Measurements from ENCODE around the gene MBOAT1.
A peak's percentile ranks its signal among the peaks of the same experiment; 100 is the strongest.

The MBOAT1 gene

GRCh38 chr6:20129290-20130088, 82.8 kb downstream of the MBOAT1 start:
- DNase-seq, result no peak

DNA sequence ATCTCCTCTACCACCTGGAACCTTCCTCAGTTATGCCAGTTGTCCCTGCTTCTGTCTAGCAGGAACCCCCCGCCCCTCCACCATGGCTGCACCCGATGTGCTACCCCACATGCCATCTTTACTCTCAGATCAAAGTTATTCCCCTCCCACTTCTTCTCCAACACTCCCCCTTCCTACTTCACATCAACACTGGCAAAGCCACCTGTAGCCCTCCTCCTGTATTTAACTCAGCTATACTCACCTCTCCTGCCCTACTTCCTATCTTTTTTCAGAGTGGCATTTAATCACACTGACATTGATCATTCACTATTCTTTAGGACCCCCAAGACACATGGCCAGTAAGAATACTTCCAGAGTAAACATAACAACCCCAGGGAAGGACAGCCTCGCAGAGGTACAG, 84.3 kb downstream of the MBOAT1 start:
- no peak for DNase-seq

DNA sequence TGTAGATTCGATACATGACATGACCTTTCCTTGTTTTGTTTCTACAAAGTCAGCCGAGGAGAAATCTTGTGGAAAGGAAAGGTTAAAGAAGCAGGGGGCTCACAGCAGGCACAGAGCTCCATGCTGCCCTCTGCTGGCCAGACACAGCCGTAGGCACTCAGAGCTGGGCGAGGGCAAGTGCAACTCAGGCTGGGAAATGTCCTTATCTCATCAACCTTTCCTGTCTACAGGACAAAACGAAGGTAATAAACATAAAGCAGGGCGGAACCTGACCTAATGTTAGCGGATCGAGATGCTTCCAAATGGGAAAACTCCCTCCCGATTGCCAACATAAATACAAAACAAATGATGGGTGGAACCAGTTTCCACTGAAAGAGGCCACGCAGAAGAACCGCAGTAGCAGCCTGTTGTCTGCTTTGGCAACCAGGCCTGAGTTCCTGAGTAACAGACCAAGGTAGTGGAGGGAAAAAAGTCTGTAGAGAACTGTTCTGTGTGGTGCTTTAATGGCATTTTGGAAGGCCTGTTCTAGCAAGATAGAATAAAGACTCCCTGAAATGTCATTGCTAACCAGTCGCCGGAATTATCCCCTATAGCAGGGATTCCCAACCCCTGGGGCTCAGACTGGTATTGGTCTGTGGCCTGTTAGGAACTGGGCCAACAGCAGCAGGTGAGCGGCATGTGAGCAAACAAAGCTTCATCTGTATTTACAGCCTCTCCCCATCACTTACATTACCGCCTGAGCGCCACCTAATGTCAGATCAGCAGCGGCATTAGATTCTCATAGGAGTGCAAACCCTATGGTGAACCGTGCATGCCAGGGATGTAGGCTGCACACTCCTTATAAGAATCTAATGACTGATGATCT, 85.2 kb downstream of the MBOAT1 start:
- DNase-seq, result peak; percentile 62 to 67

GRCh38 chr6:20126102-20126752, 86.0 kb downstream of the MBOAT1 start:
- no peak for DNase-seq

- DNase-seq, result no peak
These were observed 87.7 kb downstream of the MBOAT1 start for GRCh38 chr6:20124545-20124944.

DNA sequence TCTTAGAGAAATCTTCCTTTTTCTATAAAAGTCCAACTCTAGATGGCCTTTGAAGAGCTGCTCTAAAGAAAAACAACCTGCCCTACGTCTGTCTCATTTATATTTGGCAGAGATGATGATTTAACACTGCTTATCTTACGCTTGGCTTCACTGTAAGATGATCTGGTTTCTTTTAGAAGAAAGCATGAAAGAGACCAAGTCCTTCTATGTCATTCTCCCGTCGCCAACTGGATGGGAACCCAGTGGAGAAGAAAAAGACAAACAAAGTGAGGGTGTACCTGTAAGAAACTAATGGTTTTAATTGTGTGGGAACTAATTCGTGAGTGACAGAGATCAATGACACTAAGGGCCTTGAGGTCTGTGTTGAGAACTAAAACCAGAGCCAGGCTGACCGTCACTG, 92.8 kb downstream of the MBOAT1 start:
- no peak for DNase-seq

DNA sequence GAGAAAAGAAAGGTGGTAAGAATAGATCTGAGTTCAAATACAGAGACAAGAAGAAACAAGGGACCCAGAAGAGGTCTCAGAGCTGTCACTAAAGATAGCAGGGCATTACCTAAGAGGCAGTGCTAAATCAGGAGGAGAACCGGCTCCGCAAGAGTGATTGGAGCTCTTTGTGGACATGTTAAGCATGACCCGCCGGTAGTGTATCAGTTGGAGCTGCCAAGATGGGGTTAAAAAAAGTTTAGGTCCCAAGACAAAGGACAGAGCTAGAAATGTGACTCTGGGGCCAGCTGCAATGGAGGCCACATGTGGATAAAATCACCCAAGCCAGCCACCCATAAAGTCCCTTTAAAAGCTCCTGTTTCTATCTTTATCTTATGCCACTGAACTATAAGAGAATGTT, 93.4 kb downstream of the MBOAT1 start:
- DNase-seq, result no peak

DNA sequence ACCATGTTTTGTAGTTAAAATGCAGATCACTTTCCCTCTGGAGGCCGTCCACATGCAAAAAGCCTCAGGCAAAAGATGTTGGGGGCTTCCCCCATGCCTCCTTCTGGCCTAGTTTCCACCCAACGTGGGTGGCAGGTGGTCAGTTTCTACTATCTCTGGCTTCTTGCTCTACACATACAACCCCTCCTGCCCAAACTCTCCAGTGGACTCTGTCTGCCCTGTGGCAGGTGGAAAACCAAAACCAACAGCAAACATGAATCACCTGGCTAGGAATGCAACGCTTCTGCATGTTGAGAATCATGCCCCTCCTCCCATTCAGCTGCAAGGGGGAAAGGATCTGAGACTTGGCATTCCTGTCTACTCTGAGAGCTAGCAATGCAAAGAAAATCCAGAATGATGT, 94.8 kb downstream of the MBOAT1 start:
- no peak for DNase-seq

- no peak for DNase-seq
These were observed 95.5 kb downstream of the MBOAT1 start for GRCh38 chr6:20116792-20117191.

DNA sequence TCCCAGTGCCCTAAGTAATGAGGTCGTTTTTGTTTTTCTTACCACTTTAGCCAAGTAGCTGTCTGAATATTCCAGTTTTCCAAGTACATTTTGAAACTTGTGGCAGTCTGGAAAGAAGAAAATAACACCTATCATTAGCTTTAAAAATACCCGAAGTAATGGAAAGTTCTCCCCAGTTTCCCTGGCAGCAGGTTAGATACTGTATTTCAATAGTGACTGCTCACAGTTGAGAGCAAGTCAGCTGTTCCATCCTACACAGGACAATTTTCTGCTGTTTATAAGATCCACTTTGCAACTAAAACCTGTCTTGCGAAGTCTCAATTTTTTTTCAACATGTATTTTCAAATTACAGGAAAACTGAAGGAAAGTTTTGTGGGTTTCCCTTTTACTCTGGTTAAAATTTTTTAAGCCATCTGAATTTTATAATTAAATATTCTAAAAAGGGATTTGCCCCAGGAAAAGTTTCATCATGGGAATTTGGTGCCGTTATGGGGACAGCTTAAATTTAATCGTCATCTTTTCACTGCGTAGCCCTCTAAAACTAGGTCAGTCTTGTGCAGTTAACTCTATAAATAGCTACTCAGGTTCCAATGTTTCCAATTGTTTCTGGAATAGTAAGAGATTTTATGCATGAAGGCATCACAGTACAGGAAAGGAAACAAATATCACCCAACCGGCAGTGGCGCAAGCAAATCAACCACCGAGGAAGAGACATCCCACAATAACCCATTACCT, 96.9 kb downstream of the MBOAT1 start:
- DNase-seq, result no peak

GRCh38 chr6:20113649-20114224, 98.5 kb downstream of the MBOAT1 start:
- DNase-seq, result no peak

DNA sequence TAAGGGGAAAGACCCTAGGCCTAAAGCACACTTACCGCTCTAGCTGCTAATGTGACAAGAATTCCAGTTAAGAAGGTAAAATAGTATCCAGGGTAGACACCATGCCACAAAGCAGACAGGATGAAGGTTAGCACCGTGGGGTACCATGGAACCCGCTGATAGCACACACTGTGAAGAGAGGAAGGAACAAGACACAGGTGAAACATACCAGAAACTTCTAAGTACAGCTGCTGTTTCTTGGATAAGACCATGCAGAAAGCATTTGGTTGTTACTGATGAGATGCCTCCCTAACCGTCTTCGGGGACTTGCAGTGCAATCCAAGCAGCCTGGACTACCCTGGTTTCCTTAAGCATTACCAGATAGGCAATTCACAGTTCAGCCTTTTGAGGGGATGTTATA, 99.4 kb downstream of the MBOAT1 start:
- no peak for DNase-seq

DNA sequence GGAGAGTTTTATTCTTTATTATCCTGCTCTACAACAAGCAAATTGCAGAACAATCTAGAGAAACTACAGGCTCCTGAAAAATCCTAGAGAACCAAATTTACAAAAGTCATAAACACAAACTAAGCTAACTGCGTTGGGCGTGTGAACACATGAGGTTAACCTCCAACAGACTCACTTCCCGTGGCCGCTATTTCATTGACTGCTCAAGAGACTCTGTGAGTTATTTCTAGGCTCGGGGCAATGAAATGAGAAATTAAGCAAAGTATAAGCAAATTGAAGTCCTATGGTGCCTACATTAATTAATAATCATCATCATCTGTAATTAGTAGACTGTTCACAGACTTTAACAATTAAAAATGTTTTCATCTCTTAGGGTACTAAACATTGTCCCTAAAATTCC, 100.0 kb downstream of the MBOAT1 start:
- no peak for DNase-seq

GRCh38 chr6:20110478-20110877, 101.8 kb downstream of the MBOAT1 start:
- DNase-seq, result no peak

GRCh38 chr6:20109526-20109925, 102.7 kb downstream of the MBOAT1 start:
- no peak for DNase-seq

- no peak for DNase-seq
These were observed 106.4 kb downstream of the MBOAT1 start for GRCh38 chr6:20105838-20106237.

DNA sequence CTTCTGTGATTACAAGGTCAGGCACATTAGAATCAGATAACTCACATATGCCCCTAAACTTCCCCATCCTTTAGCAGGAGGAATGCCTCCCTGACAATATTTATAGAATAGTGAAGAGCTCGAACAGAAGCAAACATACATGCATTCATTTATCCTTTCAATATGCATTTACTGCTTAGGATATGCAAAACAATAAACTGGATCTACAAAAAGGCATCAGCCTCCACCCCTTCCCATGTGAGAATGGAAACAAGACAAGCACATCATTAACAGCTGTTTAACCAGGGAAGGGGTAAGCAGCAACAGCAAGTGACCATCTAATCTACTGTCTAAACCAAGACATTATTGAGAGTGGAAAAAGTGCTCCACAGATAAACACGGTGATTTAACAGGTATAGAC, 107.6 kb downstream of the MBOAT1 start:
- no peak for DNase-seq

DNA sequence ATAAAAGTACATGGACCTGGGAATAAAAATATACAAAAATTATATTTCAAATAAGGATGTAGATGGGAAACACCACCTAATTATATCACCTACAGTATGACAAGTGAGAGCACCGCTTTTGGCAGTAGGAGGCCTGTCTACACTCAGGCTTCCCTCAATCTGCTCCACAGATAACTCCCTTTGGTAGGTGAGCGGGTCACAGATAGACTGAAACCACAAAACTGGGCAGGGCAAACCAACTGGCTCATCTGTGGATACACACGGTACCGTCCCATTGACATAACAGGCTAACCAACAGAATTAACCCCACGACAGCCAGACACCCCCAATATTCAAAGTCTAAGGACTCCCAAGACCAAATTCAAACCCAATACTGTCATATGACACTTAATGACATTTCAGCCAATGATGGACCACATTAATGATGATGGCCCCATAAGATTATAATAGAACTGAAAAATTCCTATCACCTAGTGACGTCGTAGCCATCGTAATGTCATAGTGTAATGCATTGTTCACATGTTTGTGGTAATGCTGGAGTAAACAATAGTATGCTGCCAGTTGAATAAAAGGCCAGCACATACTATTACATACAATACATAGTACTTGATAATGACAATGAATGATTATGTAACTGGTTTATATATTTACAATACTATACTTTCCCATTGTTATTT, 109.7 kb downstream of the MBOAT1 start:
- no peak for DNase-seq

DNA sequence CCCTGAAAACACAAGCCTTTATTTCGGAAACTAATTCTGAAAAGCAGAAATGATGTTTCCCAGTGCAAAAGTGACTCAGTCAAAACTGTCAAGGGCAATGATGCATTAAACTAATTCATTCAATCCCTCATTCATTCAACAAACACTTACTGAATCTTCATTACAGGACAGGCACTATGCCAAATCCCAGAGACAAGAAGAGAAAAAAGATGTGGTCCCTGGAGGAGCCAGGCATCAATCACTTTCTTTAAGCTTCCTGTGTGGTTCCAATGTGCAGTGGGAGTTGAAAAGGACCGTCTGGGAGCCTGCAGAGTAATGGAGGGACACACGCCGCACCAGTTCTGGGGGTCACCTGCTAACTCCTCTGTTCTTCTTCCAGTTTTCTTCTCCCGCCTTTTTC, 113.1 kb downstream of the MBOAT1 start:
- no peak for DNase-seq

GRCh38 chr6:20098267-20098876, 113.9 kb downstream of the MBOAT1 start:
- no peak for DNase-seq

DNA sequence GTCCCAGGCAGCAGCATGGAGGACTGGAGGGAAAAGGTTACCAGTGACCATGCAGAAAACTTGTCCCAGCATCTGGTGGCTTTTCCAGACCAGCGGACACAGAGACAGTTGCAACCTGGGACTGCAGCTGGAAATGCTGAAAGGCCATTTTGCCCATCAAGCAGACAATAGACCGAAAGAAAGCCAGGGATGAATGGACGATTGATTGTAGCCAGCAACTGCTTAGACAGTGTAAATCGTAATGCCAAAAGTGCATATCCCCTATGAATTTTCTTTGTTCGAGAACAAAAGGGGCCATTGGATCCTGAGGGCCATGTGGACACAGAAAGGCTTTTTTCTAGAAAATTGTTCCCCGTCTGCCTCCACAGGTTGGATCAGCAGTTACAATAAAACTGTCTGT, 115.7 kb downstream of the MBOAT1 start:
- no peak for DNase-seq

GRCh38 chr6:20095436-20095835, 116.8 kb downstream of the MBOAT1 start:
- DNase-seq, result no peak

Measured in stimulated activated CD4-positive, alpha-beta T cell treated with anti-CD3 and anti-CD28 coated beads, Interleukin-2, amount 100 ng/mL, for 48 hours (primary cell).